Choroid plexus epithelial cell (primary cell): ENCODE results near the gene NDUFB5.
A peak's percentile ranks its signal among the peaks of the same experiment; 100 is the strongest.
"Not testable (repeated sequence)": the region's sequence is repeated elsewhere in the genome, so short reads cannot be mapped to it uniquely, and the experiment has no call there.

Experiments
- DNase-seq: peaks from one replicate; pipeline ENCODE4 v3.0.0-alpha.2; 2010; ENCODE audit warnings: low read depth
- H3K4me3 ChIP-seq: 2 replicates; pipeline ENCODE4 v1.5.1; 2011; ENCODE audit warnings: low read depth, mild to moderate bottlenecking, control low read depth, low read length, moderate library complexity
- TF ChIP-seq, protein P1 (sequence below): conservative IDR thresholded peaks from 2 replicates; pipeline ENCODE4 v1.5.1; 2011; ENCODE audit warnings: low read depth, mild to moderate bottlenecking, control low read depth, inconsistent platforms, low read length, moderate library complexity

NDUFB5 gene

DNA sequence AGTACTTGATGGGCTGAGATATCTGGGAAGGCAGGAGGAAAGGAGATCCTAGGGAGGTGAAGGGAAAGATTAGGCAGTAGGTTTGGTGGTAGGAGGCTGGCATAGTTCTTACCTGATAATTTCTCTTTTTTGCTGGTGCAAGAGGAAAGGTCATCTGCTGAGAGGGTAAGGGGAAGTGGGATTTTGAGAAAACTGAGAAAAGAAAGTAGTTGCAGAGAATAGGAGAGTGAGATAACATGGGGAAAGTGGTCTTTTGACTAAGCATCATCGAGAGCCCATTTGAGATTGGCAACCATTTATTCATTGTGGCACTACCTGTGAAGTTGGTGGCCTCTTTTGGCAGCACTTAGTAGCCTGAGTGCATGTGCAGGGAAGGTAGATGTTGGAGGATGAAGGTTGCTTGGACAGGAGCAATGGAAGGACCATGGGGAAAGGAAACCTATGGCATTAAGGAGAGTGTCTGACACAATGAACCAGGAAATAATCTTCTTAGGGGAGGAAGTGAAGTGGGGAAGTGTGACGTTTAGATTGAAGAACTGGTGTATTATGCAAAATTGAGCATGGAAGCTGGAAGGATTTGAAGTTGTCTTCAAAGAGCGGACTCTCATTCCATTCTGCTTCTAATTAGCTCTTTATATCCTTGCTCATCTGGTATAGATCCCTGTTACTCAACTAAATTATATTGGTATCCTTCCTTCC lies 26.3 kb downstream of the NDUFB5 start:
- no peak overlapping the region for H3K4me3 ChIP-seq
- DNase-seq: no peak
- TF ChIP-seq, protein P1, sequence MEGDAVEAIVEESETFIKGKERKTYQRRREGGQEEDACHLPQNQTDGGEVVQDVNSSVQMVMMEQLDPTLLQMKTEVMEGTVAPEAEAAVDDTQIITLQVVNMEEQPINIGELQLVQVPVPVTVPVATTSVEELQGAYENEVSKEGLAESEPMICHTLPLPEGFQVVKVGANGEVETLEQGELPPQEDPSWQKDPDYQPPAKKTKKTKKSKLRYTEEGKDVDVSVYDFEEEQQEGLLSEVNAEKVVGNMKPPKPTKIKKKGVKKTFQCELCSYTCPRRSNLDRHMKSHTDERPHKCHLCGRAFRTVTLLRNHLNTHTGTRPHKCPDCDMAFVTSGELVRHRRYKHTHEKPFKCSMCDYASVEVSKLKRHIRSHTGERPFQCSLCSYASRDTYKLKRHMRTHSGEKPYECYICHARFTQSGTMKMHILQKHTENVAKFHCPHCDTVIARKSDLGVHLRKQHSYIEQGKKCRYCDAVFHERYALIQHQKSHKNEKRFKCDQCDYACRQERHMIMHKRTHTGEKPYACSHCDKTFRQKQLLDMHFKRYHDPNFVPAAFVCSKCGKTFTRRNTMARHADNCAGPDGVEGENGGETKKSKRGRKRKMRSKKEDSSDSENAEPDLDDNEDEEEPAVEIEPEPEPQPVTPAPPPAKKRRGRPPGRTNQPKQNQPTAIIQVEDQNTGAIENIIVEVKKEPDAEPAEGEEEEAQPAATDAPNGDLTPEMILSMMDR: no peak

DNA sequence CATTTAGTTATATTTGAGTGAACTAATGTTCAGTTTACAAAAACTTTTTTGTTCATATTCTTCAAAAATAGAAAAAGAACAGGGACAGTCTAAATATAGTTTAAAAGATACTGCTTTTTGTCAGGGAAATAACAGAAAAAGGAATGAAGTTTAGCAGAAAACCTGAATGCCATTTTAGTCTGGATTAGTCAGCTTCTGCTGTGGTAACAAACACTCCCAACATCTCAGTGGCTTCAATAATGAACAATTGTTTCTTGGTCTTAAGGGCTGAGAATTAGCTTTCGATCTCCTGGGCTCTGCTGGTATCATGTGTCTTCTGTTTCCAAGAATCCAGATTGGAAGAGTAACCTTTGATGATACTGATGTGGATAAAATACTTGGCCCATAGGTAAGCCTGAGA lies 35.9 kb downstream of the NDUFB5 start:
- TF ChIP-seq, protein P1: no peak
- no peak overlapping the region for H3K4me3 ChIP-seq
- no peak for DNase-seq

DNA sequence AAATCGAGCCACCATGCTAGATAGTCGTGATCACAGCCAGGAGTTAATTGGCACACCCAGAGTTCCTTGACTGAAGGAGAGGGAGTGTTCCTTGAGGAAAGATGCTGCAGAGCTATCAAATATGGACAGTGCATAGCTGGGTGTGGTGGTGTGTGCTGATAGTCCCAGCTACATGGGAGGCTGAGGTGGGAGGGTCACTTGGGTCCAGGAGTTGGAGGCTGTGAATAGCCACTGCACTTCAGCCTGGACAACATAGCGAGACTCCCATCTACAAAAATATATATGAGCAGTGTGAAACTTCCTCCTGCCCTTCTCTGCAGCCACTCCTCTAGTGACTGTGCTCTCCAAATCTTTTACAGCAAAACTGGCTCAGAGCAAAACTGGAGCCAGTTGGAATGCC lies 38.3 kb downstream of the NDUFB5 start:
- no peak for DNase-seq
- TF ChIP-seq, protein P1: no peak
- H3K4me3 ChIP-seq: no peak overlapping the region

DNA sequence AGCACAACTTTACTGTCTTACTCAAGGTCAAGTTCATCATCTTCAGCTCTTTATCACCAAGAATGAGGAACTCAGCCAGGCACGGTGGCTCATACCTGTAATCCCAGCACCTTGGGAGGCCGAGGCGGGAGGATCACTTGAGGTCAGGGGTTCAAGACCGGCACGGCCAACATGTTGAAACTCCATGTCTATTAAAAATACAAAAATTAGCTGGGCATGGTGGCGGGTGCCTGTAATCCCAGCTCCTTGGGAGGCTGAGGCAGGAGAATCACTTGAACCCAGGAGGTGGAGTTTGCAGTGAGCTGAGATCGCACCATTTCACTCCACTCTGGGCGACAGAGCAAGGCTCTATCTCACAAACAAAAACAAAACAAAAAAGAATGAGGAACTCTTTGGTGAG lies 39.2 kb downstream of the NDUFB5 start:
- DNase-seq, H3K4me3 ChIP-seq: not testable (repeated sequence)

DNA sequence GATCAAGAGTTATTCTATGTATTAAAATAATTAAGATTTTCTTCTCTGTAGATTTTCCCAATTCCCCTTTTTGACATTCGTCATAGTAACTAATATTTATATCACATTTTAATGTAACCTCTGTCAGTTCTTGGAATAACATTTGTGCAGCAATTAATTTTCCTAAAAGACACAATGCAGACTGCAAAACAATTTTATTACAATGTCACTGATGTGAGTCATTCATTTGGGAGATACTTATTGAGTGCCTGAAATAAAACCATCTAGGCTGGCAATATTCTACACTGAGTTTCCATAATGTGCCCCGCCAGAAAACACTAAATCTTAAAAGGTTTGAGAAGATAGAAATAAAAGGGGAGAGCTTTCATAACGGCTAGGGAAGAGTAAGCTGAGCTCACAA lies 41.6 kb downstream of the NDUFB5 start:
- TF ChIP-seq, protein P1: no peak
- no peak overlapping the region for H3K4me3 ChIP-seq
- DNase-seq: no peak

DNA sequence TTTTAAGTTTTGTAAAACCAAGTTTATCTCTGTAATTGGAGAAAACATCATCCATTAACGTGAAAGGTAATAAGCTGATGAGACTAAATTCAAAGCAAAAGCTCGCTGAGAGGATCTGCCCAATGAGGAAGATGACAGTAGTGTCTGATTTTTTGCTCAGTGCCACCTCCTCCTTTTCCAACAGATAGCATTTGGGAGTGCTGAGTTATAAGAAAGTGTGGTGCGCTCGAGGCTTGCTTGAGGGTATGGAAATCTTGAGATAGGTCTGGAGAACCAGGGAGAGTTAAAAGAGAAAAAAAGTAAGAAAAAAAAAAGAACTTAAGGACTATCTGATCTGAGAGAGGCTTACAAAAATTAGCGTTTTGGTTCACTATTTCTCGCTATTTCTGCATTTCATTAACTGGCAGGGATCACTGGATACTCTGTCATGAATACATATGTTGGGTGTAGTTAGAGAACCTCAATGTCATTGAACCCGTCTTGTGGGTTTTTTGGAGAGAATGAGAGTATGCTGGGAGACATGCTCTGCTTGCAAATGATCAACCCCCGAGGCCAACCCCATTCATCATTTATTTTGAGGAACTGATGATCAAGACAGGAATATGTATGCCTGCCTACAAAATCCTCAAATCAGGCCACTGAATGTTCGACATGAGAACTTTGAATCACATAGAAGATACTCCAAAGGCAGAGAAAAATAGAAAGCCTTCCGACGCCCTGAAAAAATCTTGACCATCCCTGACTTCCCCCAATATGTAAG lies 47.3 kb downstream of the NDUFB5 start:
- TF ChIP-seq, protein P1: no peak
- DNase-seq: no peak
- H3K4me3 ChIP-seq: peak overlapping the region; percentile 93

DNA sequence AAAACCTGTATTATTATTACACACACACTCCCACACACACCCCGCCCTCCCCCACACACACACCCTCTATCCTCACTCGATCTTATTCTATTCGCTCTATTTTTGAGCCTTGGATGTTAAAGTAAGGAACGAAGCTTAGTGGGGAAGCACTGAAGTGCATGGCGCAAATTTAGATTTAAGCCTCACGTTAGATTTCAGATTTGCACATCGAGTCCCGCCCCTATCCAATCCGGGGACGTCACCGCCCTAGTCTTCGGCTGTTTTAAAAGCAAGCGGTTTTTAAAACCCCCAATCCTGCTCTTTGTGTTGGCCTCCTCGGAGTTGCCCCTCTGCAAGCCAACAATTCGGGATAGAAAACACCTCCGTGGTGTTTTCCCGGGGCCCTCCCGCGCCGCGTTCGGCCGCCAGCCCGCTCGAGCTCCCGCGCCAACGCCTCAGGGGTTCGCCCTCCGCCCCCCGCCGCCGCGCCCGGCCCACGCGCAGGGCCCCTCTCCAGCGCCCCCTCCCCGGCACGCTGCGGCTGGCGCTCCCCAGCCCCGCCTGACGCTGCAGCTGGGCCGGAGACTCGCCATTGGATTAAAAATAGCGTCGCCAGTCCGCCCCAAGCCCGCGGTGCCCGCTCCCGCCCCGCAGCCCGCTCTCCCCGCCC lies 48.0 kb downstream of the NDUFB5 start, which contains the start of gene USP13:
Gene USP13, plus strand, starts transcription at position 594 of the 649 bp plus-strand sequence. CDS start 186 bp downstream, outside the sequence.
- TF ChIP-seq, protein P1: peak; percentile 20
- H3K4me3 ChIP-seq: peak within 1 kb of the TSS; percentile 93
- peak; percentile 88 for DNase-seq
